GM19193 (cell line): Measurements from ENCODE around the gene C11orf21.

ENCODE experiments used
- POLR2A ChIP-seq: IDR thresholded peaks from 4 replicates; pipeline ENCODE4 v1.6.1; 2011; ENCODE audit not compliant: insufficient read depth, insufficient read length; ENCODE audit errors: extremely low read depth

Gene C11orf21

DNA sequence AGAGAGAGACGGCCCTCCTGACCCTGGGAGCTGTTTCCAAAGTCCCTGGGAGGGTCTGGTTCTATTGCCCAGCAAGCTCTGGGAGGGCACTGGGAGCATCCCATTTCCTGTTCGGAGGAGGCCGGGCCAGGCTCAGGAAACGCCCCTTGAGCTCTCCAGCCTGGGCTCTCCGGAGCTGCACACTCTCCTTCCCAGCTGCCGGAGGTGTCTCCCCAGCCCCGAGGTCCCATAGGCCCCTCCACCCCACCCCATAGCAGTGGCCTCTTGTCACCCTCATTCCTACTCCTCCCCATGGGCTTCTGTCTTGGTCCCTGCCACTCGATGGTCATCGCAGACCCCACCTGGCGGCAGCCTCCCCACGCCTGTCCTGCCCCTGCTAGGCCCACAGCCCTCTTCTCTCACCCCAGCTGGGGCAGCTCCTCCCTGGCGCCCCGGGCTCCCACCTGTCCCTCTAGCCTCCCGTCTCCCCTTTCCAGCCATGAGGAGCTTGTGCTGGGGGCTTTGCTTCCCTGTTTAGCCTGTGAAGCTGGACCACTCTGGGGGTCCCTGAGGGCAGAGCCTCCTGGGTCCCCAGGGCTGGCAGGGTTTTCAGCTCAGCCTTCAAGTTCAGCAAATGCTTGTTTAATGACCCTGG lies 2.9 kb upstream of the C11orf21 start:
- TF ChIP-seq POLR2A, result no peak

DNA sequence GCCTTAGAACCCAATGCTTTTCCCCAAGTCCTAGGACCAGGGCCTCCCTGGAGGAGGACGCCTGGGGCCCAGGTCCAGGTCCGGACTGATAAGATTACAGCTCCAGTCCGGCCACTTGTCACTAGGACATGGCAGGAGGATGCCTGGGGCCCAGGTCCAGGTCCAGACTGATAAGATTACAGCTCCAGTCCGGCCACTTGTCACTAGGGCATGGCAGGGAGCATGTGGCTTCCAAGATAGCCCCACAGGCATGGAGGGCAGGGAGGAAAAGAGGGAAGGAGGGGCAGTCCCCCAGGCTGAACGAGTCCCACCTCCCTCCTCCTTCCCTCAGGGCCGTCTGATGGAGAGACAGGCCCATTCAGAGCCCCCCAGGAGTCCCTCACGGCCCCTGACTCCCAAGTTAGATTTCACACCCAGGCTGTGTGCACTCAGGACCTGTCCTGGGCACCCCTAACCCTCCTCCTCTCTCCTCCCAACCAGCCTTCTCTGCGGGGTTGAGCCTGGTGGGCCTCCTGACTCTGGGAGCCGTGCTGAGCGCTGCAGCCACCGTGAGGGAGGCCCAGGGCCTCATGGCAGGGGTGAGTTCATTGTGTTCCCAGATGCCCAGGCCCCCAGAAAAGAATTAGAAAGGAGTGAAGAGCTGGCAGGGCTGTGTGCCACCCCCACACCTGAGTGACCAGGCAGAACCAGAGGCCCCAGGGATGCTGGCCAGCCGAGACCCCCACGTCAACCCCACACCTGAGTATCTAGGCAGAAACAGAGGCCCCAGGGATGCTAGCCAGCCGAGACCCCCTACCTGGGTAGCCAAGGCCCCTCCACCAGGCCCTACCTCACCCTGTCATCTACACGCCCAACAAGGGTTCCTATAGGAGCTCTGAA lies 2.1 kb upstream of the C11orf21 start:
- TF ChIP-seq POLR2A, result no peak

DNA sequence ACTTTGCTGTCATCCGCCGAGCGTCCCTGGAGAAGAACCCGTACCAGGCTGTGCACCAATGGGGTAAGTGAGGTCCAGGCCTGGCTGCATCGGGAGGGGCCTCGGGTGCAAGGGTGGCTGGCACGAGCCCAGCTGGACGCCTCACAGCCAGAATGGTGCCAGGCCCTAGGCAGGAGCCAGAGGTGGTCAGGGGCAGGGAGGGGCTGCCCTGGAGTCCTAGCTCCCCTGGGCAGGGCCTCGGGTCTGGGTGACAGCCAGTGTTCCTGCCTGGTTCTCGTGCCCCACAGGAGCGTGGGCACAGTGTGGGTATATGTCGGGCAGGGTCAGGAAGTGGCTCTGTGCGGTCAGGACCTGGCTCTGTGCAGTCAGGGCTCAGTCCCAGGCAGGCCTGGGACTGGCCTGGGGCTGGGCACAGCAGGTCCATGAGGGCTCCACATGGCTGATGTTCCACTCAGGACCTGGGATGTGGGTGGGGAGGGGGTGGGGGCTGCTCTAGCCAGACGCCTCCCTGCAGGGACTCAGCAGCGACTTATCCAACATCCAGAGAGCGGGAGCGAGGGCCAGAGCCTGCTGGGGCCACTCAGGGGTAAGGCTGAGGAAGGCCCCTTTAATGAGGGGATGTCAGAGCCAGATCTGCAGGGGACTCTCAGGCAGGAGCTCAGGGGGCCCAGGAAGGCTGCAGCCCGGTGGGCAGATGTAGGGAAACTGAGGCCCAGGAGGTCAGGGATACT lies 1.3 kb upstream of the C11orf21 start:
- TF ChIP-seq POLR2A, result no peak

DNA sequence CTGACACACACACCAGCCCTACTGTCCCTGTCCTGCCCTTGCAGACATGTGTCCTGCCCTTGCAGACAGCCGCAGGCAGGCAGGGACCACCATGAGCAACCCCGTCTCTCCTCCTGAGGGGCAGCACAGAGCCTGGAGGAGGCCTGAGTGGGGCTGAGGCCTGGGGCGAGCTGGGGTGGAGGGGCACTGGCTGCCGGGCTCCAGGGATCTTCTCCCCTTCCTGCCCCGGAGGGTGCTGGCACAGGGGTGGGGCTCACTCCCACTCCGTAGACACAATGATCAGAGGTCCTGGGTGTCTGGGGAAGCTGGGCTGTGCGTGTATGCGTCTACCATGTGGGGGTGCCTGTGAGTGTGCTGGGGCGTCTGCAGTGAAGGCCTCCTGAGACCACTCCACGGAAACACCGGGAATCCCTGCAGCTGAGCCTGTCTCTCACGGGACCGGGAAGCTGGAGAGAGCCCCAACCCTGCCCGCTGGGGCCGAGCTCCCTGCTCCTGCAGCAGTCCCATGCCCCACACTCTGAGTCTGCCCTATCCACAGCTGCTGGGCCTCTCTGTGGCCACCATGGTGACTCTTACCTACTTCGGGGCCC lies 683 bp upstream of the C11orf21 start:
- no peak for TF ChIP-seq POLR2A

DNA sequence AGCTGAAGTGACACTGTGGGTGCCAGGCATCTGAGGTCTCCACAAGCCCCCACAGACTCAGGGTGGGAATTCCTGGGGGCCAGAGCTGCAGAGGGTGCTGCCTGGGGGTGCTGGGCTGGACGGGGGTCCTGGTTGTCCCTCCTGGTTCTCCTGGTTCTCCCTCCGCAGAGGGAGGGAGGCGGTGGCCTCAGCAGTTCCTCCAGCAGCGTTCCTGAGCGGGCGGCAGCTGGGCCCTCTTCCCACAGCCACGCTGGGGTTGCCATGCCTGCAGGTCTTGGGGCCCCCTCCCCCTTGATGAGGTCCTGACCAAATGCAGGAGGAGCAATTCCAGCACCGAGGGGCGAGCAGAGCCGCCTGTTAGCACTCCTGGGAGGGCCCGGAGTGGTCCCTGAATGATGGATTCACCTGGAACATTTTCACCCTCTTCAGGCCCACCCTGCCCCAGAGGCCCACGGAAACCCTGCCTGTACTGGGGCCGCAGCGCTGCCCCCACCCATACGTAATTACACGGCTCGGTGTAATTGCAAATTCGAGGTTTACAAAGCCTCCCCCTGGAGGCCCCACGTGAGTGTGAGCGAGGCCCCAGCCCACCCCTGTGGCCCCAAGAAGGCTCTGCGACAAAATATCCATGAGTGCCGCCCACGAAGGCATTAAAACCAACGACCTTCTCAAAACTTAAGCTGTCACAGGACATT lies 635 bp downstream of the C11orf21 start:
- TF ChIP-seq POLR2A, result no peak

DNA sequence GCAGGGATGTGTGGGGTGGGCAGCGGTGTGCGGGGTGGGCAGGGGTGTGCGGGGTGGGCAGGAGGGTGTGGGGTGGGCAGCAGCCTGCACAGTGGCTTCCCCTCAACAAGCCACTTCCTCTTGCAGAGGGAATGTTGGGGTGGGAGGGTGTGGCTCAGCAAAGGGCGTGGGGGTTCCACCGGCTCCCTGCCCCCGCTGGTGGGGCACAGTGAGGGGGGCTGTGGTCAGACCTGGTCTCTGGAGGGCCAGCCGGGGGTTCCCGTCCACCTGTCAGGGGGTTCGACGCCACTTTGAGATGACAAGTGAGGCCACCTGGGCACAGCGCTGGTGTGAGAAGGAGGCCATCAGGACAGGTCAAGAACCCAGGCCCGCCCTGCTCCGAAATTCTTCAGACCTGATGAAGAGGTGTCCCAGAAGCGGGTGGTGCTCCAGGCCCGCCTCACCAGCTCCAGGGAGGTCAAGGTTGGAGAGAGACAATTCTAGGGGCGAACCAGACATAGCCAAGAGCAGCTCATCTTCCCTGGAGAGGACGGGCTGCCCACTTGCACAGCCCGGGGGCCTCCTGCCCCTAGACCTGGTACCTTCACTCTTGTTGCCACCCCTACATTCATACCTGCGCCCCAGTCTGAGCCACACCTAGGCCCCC lies 1.3 kb downstream of the C11orf21 start:
- TF ChIP-seq POLR2A, result no peak

DNA sequence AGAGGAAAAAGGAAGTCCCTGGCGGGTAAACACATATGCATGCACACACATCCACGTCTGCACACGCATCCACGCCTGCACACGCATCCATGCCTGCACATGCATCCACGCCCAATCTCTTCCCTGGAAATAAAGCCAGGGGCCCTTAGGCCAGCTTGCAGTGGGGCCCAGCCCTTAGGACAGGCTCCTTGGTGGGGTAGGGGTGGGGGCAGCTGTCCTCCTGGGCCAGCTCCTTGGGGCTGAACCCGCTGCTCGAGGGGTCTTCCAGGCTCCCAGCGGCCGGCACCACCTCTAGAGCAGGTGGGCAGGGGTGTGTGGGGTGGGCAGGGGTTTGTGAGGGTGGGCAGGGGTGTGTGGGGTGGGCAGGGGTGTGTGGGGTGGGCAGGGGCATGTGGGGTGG lies 1.9 kb downstream of the C11orf21 start:
- no peak for TF ChIP-seq POLR2A

DNA sequence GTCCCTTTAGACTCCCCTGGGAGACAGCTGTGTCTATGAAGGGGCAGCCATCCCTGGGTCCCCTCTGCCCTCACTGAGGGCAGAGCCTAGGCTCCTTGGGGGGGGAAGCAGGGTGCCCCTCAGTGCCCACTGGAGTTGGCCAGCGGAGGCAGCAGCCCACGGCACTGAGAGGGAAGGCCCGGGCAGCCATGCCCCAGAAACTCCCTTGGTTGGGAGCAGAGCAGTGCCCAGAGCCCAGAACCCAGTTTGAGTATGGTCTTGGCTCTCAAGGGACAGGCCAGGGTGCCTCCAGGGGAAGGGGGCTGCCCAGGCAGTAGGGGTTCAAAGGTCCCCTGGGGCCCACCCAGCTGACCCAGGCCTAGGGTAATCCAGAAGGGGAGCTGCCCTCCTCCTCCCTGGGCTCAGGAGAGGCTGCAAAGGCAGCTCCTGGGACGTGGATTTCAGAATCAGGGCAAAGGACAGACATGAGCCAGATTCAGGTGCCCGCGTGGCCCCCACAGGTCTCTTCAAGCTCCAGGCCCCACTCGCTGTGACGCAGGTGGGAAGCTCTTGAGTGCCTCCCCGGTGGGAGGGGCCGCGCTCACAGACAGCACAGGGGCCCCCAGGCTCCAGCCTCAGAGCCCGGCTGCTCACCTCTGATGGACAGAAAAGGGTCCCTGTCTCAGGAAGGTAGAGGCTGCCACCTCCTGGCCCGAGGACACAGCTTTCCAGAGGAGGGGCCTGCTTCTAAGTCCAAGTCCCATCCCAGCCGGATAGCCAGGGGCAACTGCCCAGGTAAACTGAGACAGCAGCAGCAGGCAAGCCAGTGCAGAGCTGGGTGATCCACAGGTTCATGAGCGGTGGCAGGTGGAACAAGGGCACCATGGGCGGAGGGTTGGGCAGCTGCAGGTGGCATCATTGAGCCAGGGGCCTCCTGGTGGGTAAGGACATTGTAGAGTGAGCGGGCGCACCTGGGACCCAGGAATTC lies 2.6 kb downstream of the C11orf21 start:
- no peak for TF ChIP-seq POLR2A

DNA sequence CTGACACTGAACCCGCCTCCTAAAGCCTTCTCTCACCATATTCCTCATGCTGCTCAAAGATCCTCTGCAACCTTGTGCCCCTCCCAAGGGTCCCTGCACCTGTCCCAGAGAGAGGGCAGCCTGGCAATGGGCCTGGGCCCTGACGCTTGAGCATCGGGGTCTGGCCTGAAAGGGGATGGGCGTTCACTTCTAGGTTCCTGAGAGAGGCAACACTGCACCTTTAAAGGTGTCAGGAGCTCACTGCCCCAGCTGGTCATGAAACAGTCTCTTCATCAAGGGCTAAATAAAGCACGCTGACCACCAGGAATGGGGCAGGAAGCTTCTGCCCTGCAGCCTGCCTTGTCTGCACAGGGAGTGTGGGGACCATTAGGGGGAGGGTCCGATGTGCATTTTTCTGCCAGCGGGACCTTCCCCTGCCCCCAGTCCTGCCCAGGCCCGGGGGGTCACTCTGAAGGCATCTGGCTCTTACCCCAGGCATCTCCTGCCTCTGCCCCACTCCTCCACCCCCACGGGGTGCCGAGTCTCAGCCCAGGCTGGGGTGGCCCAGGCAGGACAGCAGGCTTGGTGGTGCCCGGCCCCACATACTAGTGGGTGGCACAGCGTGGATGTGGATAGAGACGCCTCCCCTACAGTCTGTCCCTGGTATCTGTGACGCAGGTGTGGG lies 3.5 kb downstream of the C11orf21 start:
- TF ChIP-seq POLR2A, result no peak

DNA sequence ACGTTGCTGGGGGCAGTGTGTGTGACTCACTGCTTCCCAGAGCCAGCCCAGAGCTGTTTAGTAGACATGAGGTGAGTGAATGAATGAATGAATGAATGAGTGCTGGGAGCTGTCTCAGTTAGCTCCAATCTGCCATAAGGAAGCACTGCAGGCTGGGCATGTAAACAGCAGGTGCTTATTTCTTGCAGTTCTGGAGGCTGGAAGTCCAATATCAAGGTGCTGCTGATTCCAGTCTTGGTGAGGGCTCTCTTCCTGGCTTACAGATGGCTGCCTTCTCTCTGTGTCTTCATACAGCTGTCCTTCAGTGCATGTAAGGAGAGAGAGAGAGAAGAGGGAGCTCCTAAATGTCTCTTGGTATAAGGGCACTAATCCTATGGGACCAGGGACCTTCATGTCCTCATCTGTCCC lies 4.1 kb downstream of the C11orf21 start:
- no peak for TF ChIP-seq POLR2A

DNA sequence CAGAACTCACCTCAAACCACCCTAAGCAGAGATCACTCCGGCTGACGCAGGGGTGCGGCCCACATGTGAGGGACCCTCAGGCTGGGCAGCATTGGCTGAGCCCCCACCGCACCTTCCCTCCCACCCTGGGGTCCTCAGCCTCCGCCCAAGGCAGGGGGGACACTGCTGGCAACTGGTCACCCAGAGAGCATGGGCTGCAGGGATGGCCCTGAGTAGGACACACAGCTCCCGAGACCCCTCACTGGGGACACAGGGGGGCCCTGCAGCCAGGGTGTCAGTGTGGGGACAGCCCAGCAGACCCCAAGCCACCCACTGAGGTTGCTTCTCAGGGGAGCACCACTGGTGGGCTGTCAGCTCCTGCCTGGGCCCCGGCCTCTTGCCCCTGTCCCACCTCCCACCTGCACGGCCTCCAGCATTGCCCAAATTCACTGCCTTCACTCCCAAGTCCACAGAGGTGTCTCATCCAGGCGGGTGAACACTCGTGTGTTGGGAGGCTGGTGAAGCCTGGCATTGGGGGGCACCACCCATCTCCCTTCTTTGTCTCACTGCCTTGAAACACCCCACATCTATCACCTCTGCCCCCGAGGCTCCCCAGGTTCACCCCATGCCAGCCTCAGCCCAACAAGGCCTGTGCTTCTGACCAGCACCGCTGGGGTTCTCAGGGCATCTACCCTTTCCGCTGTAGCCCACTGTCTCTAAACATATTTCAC lies 4.7 kb downstream of the C11orf21 start:
- TF ChIP-seq POLR2A, result no peak

DNA sequence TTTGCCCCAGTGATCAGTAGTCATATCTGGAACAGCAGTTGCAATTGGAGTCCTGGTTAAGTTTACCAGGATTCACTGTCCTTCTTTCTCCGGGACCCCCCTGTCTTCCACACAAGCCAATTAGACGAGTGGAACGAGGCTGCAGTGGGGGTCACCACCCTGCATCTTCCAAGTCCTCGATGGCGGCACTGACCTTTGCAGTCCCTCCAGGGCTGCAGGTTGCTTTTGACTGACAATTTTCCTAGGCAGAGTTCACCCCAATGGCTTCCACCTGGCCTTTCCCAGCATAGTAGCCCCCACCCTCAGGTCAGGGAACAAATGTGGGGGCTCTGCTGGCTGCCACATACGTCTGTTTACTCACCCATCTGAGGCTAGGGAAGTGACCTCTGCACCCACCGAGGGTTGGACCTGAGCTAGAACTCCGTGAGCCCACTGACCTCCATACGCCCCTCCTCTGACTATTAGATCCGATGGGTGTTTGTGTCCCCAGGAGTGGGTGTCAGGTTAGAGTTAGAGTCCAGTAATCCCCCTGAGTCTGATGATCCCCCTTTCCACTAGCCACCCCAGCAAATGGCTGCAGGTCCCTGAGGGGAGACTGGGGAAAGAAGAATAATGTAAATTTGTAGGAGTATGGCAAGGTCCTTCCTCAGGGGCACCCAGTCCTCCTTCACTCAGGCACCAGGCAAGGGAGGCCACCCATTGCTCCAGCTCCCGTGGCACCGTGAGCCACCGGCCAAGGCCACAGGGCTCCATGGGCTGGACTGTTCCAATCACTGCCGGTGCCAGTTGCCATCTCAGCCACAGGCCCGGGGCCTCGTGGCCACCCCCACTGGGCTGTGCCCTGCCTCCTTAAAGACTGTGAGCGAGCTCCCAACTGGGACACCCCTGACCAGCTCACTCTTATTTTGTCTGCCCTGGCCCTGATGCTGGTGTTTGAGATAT lies 5.5 kb downstream of the C11orf21 start:
- no peak for TF ChIP-seq POLR2A
